ENCODE measurements around the gene VWA2.

GRCh38 chr10:114335614-114336013, 96.6 kb downstream of the VWA2 start:
- TF ChIP-seq CTCF (optimal IDR thresholded peaks at IDR 0.05 in 1 of 3, IDR thresholded peaks at IDR 0.05 in 1 of 3, conservative IDR thresholded peaks at IDR 0.05 in 1 of 3; ENCODE audit: extremely low read depth in 1 of 3, insufficient read depth in 2 of 3, low read length in 3 of 3) (no peak), EZH2 (IDR thresholded peaks at IDR 0.05; ENCODE audit: low read length) (no peak)

Measured in keratinocyte (primary cell).